ENCODE data around the gene KIF6. TPM values are rescaled to one million over a fixed set of nuclear protein-coding genes. Genes with fewer than 3 reads are reported as not detected.
"Not testable (repeated sequence)": the region's sequence is repeated elsewhere in the genome, so short reads cannot be mapped to it uniquely, and the experiment has no call there.

Gene KIF6
- total RNA-seq, 2 experiments from 2014 or later: not detected

DNA sequence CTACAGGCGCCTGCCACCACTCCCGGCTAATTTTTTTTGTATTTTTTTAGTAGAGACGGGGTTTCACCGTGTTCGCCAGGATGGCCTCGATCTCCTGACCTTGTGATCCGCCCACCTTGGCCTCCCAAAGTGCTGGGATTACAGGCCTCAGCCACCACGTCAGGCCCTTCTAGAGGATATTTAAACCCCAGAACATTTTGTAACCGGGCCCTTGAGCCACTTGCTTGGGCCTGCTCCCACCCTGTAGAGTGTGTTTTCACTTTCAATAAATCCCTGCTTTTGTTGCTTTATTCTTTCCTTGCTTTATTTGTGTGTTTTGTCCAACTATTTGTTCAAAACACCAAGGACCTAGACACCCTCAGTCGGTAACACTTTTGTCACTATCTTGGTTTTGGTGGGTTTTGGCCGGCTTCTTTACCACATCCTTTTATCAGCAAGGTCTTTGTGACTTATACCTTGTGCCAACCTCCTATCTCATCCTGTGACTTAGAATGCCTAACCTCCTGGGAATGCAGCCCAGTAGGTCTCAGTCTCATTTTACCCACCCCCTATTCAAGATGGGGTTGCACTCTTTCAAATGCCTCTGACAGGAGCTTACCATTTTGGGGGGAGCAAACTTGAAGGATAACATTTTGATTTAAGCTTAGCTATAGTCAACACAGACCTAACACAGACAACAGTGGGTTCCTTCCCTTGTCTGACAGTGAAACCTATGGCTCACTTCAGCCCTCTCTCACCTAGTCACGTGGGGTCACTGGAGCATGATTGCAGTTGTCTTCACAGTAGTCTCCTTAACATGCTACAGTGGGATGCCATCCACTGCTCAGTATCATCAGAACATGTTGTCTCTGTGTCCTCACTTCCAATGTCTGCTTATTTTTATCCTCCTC lies 27.9 kb upstream of the KIF6 start:
- Mint-ChIP-seq H3K9me3 (no peaks in the 10 kb centered on the region), H3K27me3 (peaks cover 9% of the 10 kb centered on the region), H3K4me3 (no peak overlapping the region), H3K27ac (no peak overlapping the region), H3K4me1 (no peaks in the 10 kb centered on the region), H3K36me3 (ENCODE audit: low read depth) (no peaks in the 10 kb centered on the region)
- CTCF ChIA-PET: no interaction called here
- POLR2A ChIA-PET: no interaction called here
- no peak for DNase-seq

DNA sequence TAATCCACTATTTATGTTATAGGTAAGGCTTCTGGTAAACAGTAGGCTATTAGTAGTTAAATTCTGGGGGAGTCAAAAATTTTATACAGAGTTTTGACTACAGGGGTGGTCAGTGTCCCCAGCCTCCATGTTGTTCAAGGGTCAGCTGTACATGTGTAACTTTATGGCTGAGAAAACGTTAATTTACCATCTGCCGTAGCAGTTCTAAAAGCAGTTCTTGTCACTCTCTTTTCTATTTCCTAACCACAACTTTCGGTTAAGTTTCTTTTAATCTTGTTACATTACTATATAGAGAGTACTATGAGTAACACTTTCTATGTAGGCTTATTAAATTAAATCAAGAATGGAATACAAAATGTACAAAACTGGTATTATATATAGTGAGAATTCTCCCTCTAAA lies 21.6 kb upstream of the KIF6 start:
- ChIA-PET POLR2A (no interaction called here), CTCF (no interaction called here)
- Mint-ChIP-seq H3K27me3 (peaks cover 11% of the 10 kb centered on the region), H3K9me3 (no peaks in the 10 kb centered on the region), H3K36me3 (ENCODE audit: low read depth) (no peaks in the 10 kb centered on the region), H3K4me3 (no peak overlapping the region), H3K4me1 (no peaks in the 10 kb centered on the region), H3K27ac (no peak overlapping the region)
- DNase-seq: no peak

DNA sequence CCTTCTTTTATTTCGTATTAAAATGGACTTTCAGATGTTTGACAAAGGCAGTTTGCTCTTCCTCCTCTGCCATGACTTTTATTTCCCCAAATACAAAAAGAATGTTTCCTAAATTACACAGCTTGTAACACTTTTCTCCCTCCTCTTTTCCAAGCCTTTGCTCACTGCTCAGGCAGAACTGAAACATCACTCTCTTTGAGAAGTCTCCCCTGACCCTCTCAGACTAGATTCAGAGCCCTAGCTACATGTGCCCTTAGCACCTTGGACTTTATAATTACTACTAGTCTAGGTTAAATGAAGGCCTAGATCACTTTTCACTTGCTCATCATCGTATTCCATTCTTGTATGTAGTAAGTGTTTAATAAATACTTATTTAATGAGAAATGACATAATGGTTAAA lies 8.5 kb upstream of the KIF6 start:
- Mint-ChIP-seq H3K27ac (no peak overlapping the region), H3K36me3 (ENCODE audit: low read depth) (no peaks in the 10 kb centered on the region), H3K27me3 (peaks cover 10% of the 10 kb centered on the region), H3K4me1 (no peaks in the 10 kb centered on the region), H3K9me3 (no peaks in the 10 kb centered on the region), H3K4me3 (no peak overlapping the region)
- ChIA-PET POLR2A (no interaction called here), CTCF (interaction anchor here (1.2 kb wide), 1 partner anchor 14 kb away, joined by 3 read pairs; no protein-coding TSS in a partner anchor)
- no peak for DNase-seq

DNA sequence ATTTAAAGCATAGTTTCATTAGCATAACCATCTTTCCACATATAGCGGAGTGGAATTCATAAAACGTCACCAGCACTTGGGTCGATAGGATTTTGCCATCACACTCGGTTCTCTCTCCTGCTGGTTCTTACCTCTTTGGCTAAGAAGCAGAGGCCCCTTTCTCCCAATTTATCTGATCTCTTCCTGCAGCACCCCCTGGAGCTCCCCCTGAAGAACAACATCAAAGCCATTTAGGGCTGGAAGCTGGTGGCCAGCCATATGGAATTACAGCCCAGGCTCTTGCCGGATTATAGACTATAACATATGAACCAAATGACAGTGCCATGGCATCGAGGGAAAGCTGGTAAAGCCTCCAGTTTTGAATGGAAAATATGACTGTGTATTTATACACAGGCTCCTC lies 6.4 kb upstream of the KIF6 start:
- POLR2A ChIA-PET: no interaction called here
- Mint-ChIP-seq H3K36me3 (ENCODE audit: low read depth) (no peaks in the 10 kb centered on the region), H3K27me3 (peaks cover 13% of the 10 kb centered on the region), H3K9me3 (no peaks in the 10 kb centered on the region), H3K4me3 (no peak overlapping the region), H3K4me1 (no peaks in the 10 kb centered on the region), H3K27ac (no peak overlapping the region)
- DNase-seq: no peak
- CTCF ChIA-PET: no interaction called here

DNA sequence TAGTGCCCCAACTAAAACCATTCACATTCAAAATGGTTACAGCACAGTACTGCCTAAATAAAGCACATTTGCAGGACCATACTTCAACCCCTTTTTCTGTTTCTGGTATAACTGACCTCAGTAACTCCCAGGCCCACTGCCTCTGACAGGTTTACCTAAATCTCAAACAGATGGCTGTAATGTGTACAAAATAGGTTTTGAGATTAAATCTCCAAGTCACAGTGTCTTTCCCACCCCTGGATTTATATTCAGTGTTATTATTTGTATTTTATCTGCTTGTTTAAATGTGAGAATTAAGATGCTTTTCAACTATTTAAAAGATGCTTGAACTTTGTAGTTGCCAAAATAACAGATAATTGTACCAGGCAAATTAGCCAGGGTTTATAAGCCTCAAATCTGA lies 4.7 kb upstream of the KIF6 start:
- POLR2A ChIA-PET: no interaction called here
- H3K9me3 Mint-ChIP-seq: no peaks in the 10 kb centered on the region
- CTCF ChIA-PET: no interaction called here
- H3K27ac Mint-ChIP-seq: no peak overlapping the region
- H3K4me1 Mint-ChIP-seq: peaks cover 6% of the 10 kb centered on the region
- peaks cover 15% of the 10 kb centered on the region for H3K27me3 Mint-ChIP-seq
- DNase-seq: no peak
- no peaks in the 10 kb centered on the region for H3K36me3 Mint-ChIP-seq (ENCODE audit: low read depth)
- no peak overlapping the region for H3K4me3 Mint-ChIP-seq

DNA sequence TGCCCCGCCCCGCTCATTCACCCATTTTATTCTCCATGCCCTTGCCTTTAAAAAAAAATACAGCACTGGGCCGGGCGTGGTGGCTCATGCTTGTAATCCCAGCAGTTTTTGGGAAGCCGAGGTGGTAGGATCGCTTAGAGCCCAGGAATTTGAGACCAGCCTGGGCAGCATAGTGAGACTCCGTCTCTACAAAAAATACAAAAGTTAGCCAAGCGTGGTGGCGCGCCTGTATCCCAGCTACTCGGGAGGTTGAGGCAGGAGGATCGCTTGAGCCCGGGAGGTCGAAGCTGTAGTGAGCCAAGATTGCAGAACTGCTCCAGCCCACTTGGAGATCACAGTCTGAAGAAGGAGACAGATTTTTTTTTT lies 407 bp upstream of the KIF6 start:
- Mint-ChIP-seq H3K4me3 (peak overlapping the region; percentile 90), H3K4me1 (peaks cover 9% of the 10 kb centered on the region), H3K27me3 (peaks cover 8% of the 10 kb centered on the region), H3K27ac (no peak overlapping the region), H3K9me3 (no peaks in the 10 kb centered on the region), H3K36me3 (ENCODE audit: low read depth) (no peaks in the 10 kb centered on the region)
- ChIA-PET POLR2A (no interaction called here), CTCF (no interaction called here)
- DNase-seq: no peak

DNA sequence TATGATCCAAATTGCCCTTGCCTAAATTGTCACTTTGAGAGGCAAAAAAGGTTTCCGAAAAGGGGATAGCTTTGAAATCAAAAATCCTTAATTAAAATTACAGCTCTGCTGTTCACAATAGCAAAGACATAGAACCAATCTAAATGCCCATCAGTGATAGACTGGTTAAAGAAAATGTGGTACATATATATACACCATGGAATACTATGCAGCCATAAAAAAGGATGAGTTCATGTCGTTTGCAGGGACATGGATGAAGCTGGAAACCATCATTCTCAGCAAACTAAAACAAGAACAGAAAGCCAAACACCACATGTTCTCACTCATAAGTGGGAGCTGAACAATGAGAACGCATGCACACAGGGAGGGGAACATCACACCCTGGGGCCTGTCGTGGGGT lies 1.9 kb downstream of the KIF6 start:
- H3K27me3 Mint-ChIP-seq; DNase-seq; POLR2A ChIA-PET; H3K27ac Mint-ChIP-seq; H3K9me3 Mint-ChIP-seq; H3K4me3 Mint-ChIP-seq; H3K4me1 Mint-ChIP-seq; CTCF ChIA-PET; H3K36me3 Mint-ChIP-seq (ENCODE audit: low read depth): not testable (repeated sequence)

DNA sequence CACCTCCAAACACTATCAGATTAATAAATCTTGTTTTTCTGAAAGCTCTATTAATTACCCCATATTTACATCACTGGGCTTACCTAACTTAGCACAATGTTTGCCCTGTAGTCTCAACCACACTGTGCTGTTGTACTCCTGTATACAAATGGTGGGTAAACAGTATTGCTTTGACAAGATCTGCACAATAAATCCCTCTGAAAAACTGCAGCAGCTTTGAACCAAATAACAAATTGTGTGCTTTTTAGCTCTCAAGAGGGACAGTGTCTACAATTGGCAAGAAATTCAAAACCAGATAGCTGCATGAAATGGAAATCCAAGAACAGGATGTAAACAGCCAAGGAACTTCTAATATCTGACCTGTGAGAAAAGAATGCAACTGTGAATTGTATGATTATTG lies 10.4 kb downstream of the KIF6 start:
- H3K27me3 Mint-ChIP-seq: peaks cover 9% of the 10 kb centered on the region
- no peak for DNase-seq
- ChIA-PET CTCF (no interaction called here), POLR2A (no interaction called here)
- H3K36me3 Mint-ChIP-seq (ENCODE audit: low read depth): no peaks in the 10 kb centered on the region
- H3K4me3 Mint-ChIP-seq: no peak overlapping the region
- no peaks in the 10 kb centered on the region for H3K4me1 Mint-ChIP-seq
- no peaks in the 10 kb centered on the region for H3K9me3 Mint-ChIP-seq
- H3K27ac Mint-ChIP-seq: no peak overlapping the region

DNA sequence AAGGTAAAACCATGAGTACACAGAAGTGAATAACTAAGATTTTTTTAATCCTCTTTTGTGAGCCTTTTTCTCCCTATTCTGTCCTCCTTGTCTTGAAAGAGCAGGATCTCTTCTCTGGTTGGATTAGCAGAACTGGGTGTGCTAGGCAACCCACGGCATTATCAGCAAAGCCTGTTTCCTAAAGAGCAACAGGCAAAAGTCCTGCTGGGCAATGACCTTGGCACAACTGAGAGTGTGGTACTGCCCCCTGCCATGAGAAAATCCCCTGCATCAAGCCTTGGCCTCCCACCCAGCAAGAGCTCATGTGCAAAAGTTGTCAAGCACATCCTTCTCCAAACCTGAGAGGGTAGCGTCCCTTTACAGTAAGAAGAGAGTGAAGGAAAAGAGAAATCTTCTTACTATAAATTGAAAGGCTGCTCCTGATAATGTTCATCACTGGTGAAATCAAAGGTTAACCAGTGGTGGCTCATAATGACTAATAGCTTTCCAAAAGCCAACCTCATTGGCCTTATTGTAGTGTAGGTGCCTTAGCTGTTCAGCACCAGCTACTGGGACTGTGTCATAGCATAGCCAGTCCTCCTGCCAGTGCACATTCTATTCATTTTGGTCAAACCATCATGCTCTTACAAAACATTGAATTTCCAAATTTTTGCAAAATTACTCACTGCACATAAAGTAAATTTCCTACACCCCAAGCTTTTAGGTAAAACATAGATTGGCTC lies 17.1 kb downstream of the KIF6 start:
- ChIA-PET CTCF (interaction anchor here (0.6 to 1.6 kb wide), 2 partner anchors 64 to 226 kb away, joined by 3 to 4 read pairs; no protein-coding TSS in a partner anchor), POLR2A (no interaction called here)
- Mint-ChIP-seq H3K9me3 (no peaks in the 10 kb centered on the region), H3K4me3 (no peak overlapping the region), H3K4me1 (no peaks in the 10 kb centered on the region), H3K27me3 (peaks cover 9% of the 10 kb centered on the region), H3K36me3 (ENCODE audit: low read depth) (no peaks in the 10 kb centered on the region), H3K27ac (no peak overlapping the region)
- no peak for DNase-seq

DNA sequence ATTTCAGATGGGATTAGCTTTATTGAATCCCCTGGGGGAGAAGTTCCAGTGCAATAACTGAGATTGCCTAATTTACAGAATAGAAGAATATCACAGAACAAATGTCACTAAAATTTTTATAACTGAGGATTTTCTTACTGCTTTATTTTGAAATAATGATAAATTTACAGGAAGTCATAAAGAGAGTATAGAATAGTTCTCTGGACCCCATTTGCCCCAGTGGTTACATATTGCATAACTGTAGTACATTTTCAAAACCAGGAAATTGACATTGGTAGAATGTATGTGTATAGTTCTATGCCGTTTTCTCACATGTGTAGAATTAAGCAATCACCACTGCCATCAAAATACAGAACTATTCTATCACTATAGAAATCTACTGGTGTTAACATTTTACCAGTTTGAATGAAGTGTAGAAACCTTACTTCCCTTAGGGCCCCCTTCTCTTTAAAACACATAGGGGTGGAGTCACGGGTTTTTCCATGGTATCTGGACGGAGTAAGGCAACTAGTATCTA lies 18.3 kb downstream of the KIF6 start:
- ChIA-PET POLR2A (no interaction called here), CTCF (no interaction called here)
- no peak for DNase-seq
- Mint-ChIP-seq H3K27ac (no peak overlapping the region), H3K27me3 (peaks cover 5% of the 10 kb centered on the region), H3K4me1 (no peaks in the 10 kb centered on the region), H3K36me3 (ENCODE audit: low read depth) (no peaks in the 10 kb centered on the region), H3K9me3 (no peaks in the 10 kb centered on the region), H3K4me3 (no peak overlapping the region)

DNA sequence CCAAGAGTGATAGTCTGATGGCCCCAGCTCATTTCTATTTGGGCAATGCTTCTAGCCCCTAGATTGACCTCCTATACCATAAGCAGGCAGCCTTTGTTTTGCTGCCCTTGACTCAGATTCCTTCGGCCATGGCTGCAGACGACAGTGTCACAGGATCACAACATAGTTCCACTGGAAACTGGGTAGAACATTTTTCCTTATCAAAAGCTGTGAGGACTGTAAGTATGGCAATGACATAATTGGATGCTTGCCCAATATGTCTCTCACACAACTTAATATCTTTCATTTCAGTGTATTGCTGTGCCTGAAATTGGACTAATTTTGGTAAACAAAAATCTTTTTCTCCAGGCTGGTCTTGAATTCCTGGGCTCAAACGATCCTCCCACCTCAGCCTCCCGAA lies 22.9 kb downstream of the KIF6 start:
- Mint-ChIP-seq H3K4me1 (no peaks in the 10 kb centered on the region), H3K9me3 (no peaks in the 10 kb centered on the region), H3K4me3 (no peak overlapping the region), H3K36me3 (ENCODE audit: low read depth) (no peaks in the 10 kb centered on the region), H3K27ac (no peak overlapping the region), H3K27me3 (peaks cover 3% of the 10 kb centered on the region)
- ChIA-PET POLR2A (no interaction called here), CTCF (no interaction called here)
- no peak for DNase-seq

DNA sequence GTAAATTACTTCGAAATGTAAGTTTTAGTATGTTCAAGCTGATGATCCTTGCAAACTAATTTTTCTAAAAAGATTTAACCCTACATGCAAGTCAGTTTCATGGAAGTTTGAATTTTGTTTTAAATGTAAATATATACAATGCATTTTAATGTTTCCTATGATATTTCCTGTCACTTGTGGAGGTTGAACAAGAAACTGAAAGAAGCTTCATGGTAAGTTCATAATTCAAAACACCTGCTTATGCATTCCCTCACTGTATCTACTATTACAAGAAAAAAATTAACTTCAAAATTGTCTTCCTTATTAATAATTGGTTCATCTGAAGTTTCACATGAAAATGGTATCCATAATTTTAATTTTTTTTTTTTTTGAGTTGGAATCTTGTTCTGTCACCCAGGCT lies 24.8 kb downstream of the KIF6 start:
- Mint-ChIP-seq H3K27me3 (peaks cover 5% of the 10 kb centered on the region), H3K27ac (no peak overlapping the region), H3K4me3 (no peak overlapping the region), H3K4me1 (no peaks in the 10 kb centered on the region), H3K36me3 (ENCODE audit: low read depth) (no peaks in the 10 kb centered on the region), H3K9me3 (no peaks in the 10 kb centered on the region)
- POLR2A ChIA-PET: no interaction called here
- CTCF ChIA-PET: no interaction called here
- no peak for DNase-seq

DNA sequence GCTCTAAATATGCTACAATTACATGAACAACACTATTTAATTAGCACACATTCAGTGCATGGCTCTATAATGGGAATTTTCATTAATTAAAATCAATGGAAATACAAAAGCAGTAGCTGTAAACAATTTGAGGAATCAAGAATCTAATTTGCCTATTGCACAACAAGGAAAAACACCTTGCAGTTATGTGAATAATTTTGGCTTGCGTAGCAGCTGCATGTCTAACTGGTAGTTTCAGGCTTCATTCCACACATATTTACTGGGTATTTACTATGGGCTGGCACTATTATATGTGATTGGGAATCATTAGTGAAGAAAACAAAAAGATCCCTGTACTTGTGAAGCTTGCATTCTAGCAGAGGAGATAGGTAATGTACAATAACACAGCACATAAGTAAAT lies 26.4 kb downstream of the KIF6 start:
- H3K27ac Mint-ChIP-seq: no peak overlapping the region
- no peak overlapping the region for H3K4me3 Mint-ChIP-seq
- no peak for DNase-seq
- H3K4me1 Mint-ChIP-seq: no peaks in the 10 kb centered on the region
- ChIA-PET CTCF (no interaction called here), POLR2A (no interaction called here)
- H3K27me3 Mint-ChIP-seq: peaks cover 13% of the 10 kb centered on the region
- no peaks in the 10 kb centered on the region for H3K9me3 Mint-ChIP-seq
- H3K36me3 Mint-ChIP-seq (ENCODE audit: low read depth): no peaks in the 10 kb centered on the region

Measured in activated CD4-positive, alpha-beta T cell treated with anti-CD3 and anti-CD28 coated beads, Interleukin-2, amount 10 ng/mL, durations not matched to agents 7 days and 5 days (primary cell).